Measurements from ENCODE around the gene ALK.

The ALK gene

DNA sequence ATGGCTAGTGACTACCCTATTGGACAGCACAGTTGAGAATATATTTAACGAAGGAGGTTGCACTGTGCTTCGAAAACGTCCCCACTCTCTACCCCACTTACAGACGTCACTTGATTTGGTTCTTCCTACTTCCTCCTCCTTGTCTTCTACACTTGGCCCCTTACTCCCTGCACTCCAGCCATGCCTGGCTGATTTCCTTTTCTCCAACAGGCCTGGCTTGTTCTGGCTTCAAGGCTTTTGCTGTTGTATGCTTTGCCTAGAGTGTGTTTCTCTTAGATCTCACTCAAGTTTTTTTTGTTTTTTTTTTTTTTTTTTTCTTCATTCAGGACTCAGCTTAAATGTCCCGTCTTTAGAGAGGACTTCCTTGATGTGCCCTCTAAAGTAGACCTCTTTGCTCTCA is 469.4 kb downstream of the ALK start:
- no peak overlapping the region for H3K4me2 ChIP-seq
- no peak for TF ChIP-seq Cebpa-rat (IDR thresholded peaks at IDR 0.05)
- H3K27me3 ChIP-seq = no peaks in the 10 kb centered on the region
- no peaks in the 10 kb centered on the region for H4K20me1 ChIP-seq
- H3K27ac ChIP-seq = no peak overlapping the region
- H3K4me3 ChIP-seq = no peak overlapping the region
- no peaks in the 10 kb centered on the region for H3K36me3 ChIP-seq
- H3K9ac ChIP-seq = no peak overlapping the region
- peaks cover 34% of the 10 kb centered on the region for H3K4me1 ChIP-seq
- H3K9me3 ChIP-seq = no peaks in the 10 kb centered on the region

GRCh38 chr2:29450596-29451222 is 470.7 kb downstream of the ALK start:
- TF ChIP-seq Cebpa-rat (IDR thresholded peaks at IDR 0.05) = no peak
- H3K9ac ChIP-seq = no peak overlapping the region

GRCh38 chr2:29449499-29449898 is 471.9 kb downstream of the ALK start:
- no peaks in the 10 kb centered on the region for H3K9me3 ChIP-seq

More at GRCh38 chr2:29450596-29451222, 470.7 kb downstream of the ALK start:
- Histone ChIP-seq H3K4me3 (no peak overlapping the region), H3K27ac (no peak overlapping the region), H3K9me3 (no peaks in the 10 kb centered on the region), H3K27me3 (no peaks in the 10 kb centered on the region), H4K20me1 (no peaks in the 10 kb centered on the region), H3K4me1 (peaks cover 22% of the 10 kb centered on the region), H3K4me2 (no peak overlapping the region), H3K36me3 (no peaks in the 10 kb centered on the region)

DNA sequence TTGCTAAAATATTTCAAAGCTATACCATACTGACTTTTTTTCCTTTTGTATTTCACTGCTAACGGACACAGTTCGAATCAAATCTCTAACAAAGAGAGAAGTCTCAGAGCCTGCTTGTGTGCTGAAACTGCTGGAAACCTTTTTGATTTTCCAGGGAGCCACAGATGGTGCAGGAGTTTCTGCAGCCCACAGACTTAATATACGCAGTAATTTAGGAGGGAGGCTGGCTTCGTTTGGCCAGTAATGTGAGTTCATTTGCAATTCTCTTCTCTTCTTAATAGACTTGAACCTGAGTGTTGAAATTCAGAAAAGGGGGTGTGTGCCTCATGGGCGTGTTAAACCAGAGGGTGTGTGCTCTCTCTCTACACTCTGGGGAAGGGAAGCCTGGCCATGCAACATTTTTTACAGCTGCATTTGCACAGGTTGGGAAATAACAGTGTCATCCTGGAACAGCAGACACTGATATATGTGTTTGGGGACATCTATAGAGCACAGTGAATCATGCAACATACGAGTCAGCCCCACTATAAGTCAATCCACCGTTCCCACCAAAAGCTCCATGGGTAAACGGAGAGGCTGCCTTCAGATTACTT is 473.2 kb downstream of the ALK start:
- Histone ChIP-seq H3K4me2 (no peak overlapping the region), H3K9me3 (no peaks in the 10 kb centered on the region), H3K4me3 (no peak overlapping the region), H3K36me3 (no peaks in the 10 kb centered on the region), H3K4me1 (peaks cover 20% of the 10 kb centered on the region), H3K27ac (no peak overlapping the region), H3K27me3 (no peaks in the 10 kb centered on the region), H3K9ac (no peak overlapping the region), H4K20me1 (no peaks in the 10 kb centered on the region)
- no peak for TF ChIP-seq Cebpa-rat (IDR thresholded peaks at IDR 0.05)

More at GRCh38 chr2:29449499-29449898, 471.9 kb downstream of the ALK start:
- Histone ChIP-seq H3K36me3 (no peaks in the 10 kb centered on the region), H4K20me1 (no peaks in the 10 kb centered on the region), H3K27ac (no peak overlapping the region), H3K4me2 (no peak overlapping the region), H3K27me3 (no peaks in the 10 kb centered on the region), H3K4me3 (no peak overlapping the region), H3K4me1 (peaks cover 12% of the 10 kb centered on the region), H3K9ac (no peak overlapping the region)
- no peak for TF ChIP-seq Cebpa-rat (IDR thresholded peaks at IDR 0.05)

DNA sequence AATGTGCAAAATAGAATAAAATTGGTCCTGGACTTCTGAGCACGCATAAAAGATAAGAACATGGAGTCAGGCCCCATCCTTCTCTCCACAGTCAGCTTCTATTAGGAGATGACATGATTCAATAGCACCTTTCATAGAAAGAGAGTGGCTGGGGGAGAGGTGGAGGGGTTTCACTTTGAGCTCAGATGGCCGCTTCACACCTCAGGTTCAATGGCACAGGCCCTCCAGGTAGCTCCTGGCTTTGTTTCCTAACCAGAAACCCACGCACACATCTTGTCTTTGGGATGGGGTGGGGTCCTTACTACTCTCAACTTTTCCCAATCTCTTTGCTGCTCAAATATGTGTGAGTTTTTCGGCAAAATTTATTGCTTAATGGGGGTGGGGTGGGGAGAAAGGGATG is 473.9 kb downstream of the ALK start:
- no peak for TF ChIP-seq Cebpa-rat (IDR thresholded peaks at IDR 0.05)
- H3K4me3 ChIP-seq = no peak overlapping the region
- no peaks in the 10 kb centered on the region for H3K9me3 ChIP-seq
- peaks cover 21% of the 10 kb centered on the region for H3K4me1 ChIP-seq
- H3K27ac ChIP-seq = no peak overlapping the region
- H4K20me1 ChIP-seq = no peaks in the 10 kb centered on the region
- H3K27me3 ChIP-seq = no peaks in the 10 kb centered on the region
- no peak overlapping the region for H3K9ac ChIP-seq
- no peaks in the 10 kb centered on the region for H3K36me3 ChIP-seq
- H3K4me2 ChIP-seq = no peak overlapping the region

GRCh38 chr2:29446847-29447246 is 474.5 kb downstream of the ALK start:
- Histone ChIP-seq H3K9me3 (no peaks in the 10 kb centered on the region), H3K4me1 (peaks cover 21% of the 10 kb centered on the region), H3K27ac (no peak overlapping the region), H3K4me2 (no peak overlapping the region), H3K27me3 (no peaks in the 10 kb centered on the region), H3K36me3 (no peaks in the 10 kb centered on the region), H3K9ac (no peak overlapping the region), H4K20me1 (no peaks in the 10 kb centered on the region), H3K4me3 (no peak overlapping the region)
- no peak for TF ChIP-seq Cebpa-rat (IDR thresholded peaks at IDR 0.05)

- Histone ChIP-seq H3K9ac (no peak overlapping the region), H3K36me3 (no peaks in the 10 kb centered on the region), H3K9me3 (no peaks in the 10 kb centered on the region), H3K4me3 (no peak overlapping the region), H3K4me1 (peaks cover 9% of the 10 kb centered on the region), H4K20me1 (no peaks in the 10 kb centered on the region), H3K27me3 (no peaks in the 10 kb centered on the region), H3K4me2 (no peak overlapping the region), H3K27ac (no peak overlapping the region)
- no peak for TF ChIP-seq Cebpa-rat (IDR thresholded peaks at IDR 0.05)
Observed at GRCh38 chr2:29444150-29444549, 477.2 kb downstream of the ALK start.

DNA sequence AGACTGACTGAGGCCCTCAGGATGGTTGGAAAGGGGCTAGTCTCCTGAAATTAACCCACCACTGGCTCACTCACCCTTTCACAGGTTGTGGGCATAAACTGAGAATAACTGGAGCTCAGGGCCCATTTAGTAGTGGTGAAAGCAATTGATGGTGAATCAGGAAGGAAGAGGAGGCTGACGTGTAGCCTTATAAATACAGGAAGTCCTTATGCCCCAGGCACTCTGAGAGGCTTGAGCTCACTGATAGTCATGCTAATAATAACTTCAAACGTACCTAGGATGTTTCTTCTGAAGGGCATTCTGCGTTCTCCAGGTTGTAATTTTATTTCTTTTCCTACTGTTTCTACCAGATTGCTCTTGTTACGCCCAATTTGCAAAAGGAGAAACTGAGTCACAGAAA is 477.8 kb downstream of the ALK start:
- Histone ChIP-seq H3K9ac (no peak overlapping the region), H3K9me3 (no peaks in the 10 kb centered on the region), H4K20me1 (no peaks in the 10 kb centered on the region), H3K4me2 (peak overlapping the region; percentile 28; the same call in 1 of the 2 replicates), H3K4me3 (no peak overlapping the region), H3K36me3 (no peaks in the 10 kb centered on the region), H3K27me3 (no peaks in the 10 kb centered on the region), H3K4me1 (peaks cover 9% of the 10 kb centered on the region), H3K27ac (no peak overlapping the region)
- TF ChIP-seq Cebpa-rat (IDR thresholded peaks at IDR 0.05) = no peak

DNA sequence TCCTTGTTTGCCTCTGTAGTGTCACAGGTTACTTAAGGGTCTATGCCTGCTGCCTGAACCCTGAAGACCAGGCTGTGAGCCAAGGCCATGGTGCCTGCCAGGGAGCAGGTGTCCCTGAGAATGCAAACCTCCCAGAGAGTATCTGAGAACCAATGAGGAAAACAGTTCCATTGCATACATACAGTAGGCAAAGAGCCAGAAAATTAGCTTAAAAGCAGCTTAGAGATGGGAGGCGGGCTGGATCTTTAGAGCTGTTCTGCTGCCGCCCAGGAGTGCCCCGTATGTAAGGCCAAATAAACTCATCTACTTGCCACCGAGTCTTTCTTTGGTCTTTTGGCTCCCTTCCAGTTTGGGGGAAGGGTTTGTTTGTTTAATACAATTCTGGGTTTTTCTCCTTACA is 478.2 kb downstream of the ALK start:
- Histone ChIP-seq H3K9ac (no peak overlapping the region), H3K4me2 (peak overlapping the region; percentile 28; the same call in 1 of the 2 replicates), H3K4me3 (no peak overlapping the region), H4K20me1 (no peaks in the 10 kb centered on the region), H3K27ac (no peak overlapping the region), H3K36me3 (no peaks in the 10 kb centered on the region), H3K4me1 (peaks cover 9% of the 10 kb centered on the region), H3K27me3 (no peaks in the 10 kb centered on the region), H3K9me3 (no peaks in the 10 kb centered on the region)
- TF ChIP-seq Cebpa-rat (IDR thresholded peaks at IDR 0.05) = no peak

- no peaks in the 10 kb centered on the region for H4K20me1 ChIP-seq
- no peak overlapping the region for H3K4me2 ChIP-seq
- no peaks in the 10 kb centered on the region for H3K27me3 ChIP-seq
- H3K36me3 ChIP-seq = no peaks in the 10 kb centered on the region
- H3K4me1 ChIP-seq = peaks cover 20% of the 10 kb centered on the region
- no peak overlapping the region for H3K4me3 ChIP-seq
- TF ChIP-seq Cebpa-rat (IDR thresholded peaks at IDR 0.05) = no peak
- H3K9me3 ChIP-seq = no peaks in the 10 kb centered on the region
- no peak overlapping the region for H3K27ac ChIP-seq
- no peak overlapping the region for H3K9ac ChIP-seq
Observed at GRCh38 chr2:29440921-29441623, 480.3 kb downstream of the ALK start.

All from BLaER1 (cell line).